Osteocyte (in vitro differentiated cells): Measurements from ENCODE around the gene PLXNA4. TPM values are rescaled to one million over a fixed set of nuclear protein-coding genes. Genes with fewer than 3 reads are reported as not detected.
A peak's percentile ranks its signal among the peaks of the same experiment; 100 is the strongest.

Experiments
- DNase-seq: peaks from one replicate; pipeline ENCODE4 v3.0.0; 2021; ENCODE audit warnings: mixed read lengths; ENCODE audit not compliant: unreplicated experiment; ENCODE audit errors: extremely low spot score
- H3K27ac Mint-ChIP-seq: one replicate; pipeline ENCODE4 v1.8.0; 2021; ENCODE audit warnings: mild to moderate bottlenecking, mixed read lengths; ENCODE audit not compliant: unreplicated experiment
- H3K27me3 Mint-ChIP-seq: one replicate; pipeline ENCODE4 v1.8.0; 2021; ENCODE audit warnings: mixed read lengths; ENCODE audit not compliant: unreplicated experiment
- H3K36me3 Mint-ChIP-seq: one replicate; pipeline ENCODE4 v1.8.0; 2021; ENCODE audit warnings: mixed read lengths; ENCODE audit not compliant: unreplicated experiment
- H3K4me1 Mint-ChIP-seq: one replicate; pipeline ENCODE4 v1.8.0; 2021; ENCODE audit warnings: mixed read lengths; ENCODE audit not compliant: unreplicated experiment
- H3K4me3 Mint-ChIP-seq: one replicate; pipeline ENCODE4 v1.8.0; 2021; ENCODE audit warnings: mild to moderate bottlenecking, moderate library complexity, mixed read lengths; ENCODE audit not compliant: unreplicated experiment
- H3K9me3 Mint-ChIP-seq: one replicate; pipeline ENCODE4 v1.8.0; 2021; ENCODE audit warnings: mixed read lengths; ENCODE audit not compliant: unreplicated experiment
- CTCF ChIP-seq: fragments of 200-600 bp; sonication (generic); IDR thresholded peaks from 2 replicates; pipeline ENCODE4 v1.5.0; 2021; ENCODE audit warnings: antibody characterized with exemption, mild to moderate bottlenecking, moderate library complexity
- total RNA-seq: library from RNA; stranded (reverse); gene quantifications from 2 replicates; pipeline ENCODE4 v1.2.1, GENCODE V29; 2021

Gene PLXNA4
- total RNA-seq, 1 donor from 2014 or later: 59.0 TPM

DNA sequence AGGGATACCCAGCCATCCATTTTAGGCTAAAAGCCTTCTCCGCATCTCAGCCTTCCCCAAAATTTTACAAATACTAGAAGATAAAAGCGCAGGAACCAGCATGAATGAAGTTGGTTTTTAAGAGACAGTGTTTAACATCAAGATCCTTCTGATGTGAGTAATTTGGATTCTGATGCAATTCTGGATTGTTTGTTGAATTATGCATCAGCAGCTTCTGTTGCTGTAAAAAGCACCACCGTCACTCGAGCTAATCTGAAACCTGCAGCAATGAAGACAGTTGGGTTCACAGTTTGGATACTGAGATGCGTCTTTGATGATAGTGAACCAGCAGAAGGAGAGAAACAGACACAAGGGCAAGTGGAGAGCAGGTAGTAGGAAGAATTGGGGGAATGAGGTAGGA, 179.2 kb downstream of the PLXNA4 start:
- Mint-ChIP-seq H3K36me3 (peaks cover 12% of the 10 kb centered on the region), H3K27ac (no peak overlapping the region), H3K27me3 (no peaks in the 10 kb centered on the region), H3K9me3 (no peaks in the 10 kb centered on the region), H3K4me3 (no peak overlapping the region), H3K4me1 (peaks cover 58% of the 10 kb centered on the region)
- no peak for DNase-seq
- TF ChIP-seq CTCF: no peak

DNA sequence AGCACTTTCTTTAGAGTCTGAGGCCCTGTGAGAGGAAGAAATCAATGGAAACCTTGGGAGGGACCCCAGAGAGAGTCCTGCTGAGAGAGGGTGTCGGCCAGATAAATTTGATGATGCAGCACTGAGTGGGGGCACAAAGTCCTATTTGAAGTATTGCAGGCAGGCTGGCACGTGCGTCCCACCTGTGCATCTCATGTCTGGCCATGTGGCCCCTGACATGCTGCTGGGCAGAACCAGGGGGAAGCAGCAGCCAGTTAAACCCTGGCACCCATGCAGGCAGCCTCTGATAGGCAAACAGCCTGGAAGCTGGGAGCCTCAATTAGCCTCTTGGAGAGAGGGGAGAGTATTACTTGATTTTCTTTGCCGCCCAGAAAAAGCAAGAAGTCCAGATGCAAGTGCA, 180.9 kb downstream of the PLXNA4 start:
- DNase-seq: no peak
- Mint-ChIP-seq H3K27me3 (no peaks in the 10 kb centered on the region), H3K36me3 (peaks cover 3% of the 10 kb centered on the region), H3K27ac (no peak overlapping the region), H3K9me3 (no peaks in the 10 kb centered on the region), H3K4me1 (peaks cover 54% of the 10 kb centered on the region), H3K4me3 (no peak overlapping the region)
- no peak for TF ChIP-seq CTCF

- no peak overlapping the region for H3K4me3 Mint-ChIP-seq
- peaks cover 52% of the 10 kb centered on the region for H3K4me1 Mint-ChIP-seq
- DNase-seq: no peak
- no peaks in the 10 kb centered on the region for H3K9me3 Mint-ChIP-seq
- H3K27ac Mint-ChIP-seq: peak overlapping the region; percentile 60
- peaks cover 3% of the 10 kb centered on the region for H3K36me3 Mint-ChIP-seq
- peak; percentile 24 for TF ChIP-seq CTCF
- H3K27me3 Mint-ChIP-seq: no peaks in the 10 kb centered on the region
These were observed 181.7 kb downstream of the PLXNA4 start for GRCh38 chr7:132394283-132395198.

DNA sequence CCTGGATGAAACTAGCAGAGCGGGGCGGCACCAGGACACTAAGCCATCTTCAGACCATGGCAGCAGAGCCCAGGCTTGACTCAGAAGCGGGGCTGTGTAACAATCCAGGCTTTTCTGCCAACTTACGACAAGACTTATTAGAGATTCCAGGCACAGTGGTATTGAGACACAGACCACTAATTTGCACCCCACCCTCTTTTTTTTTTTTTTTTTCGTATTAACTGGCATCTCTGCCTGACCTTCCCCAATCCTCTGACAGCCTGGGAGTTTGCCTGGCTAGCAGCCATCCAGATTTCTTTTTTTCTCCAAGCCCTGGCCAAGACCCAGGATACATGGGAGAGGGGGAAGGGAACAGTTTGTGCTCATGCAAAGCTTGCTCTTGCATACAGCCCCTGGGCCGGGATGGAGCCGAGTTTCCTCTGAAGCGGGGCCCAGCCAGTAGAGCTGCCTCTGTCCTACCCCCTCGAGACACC, 182.4 kb downstream of the PLXNA4 start:
- peak overlapping the region; percentile 73 for H3K27ac Mint-ChIP-seq

More for the DNA sequence above, 182.4 kb downstream of the PLXNA4 start:
- no peak for DNase-seq
- no peak for TF ChIP-seq CTCF
- H3K27me3 Mint-ChIP-seq: no peaks in the 10 kb centered on the region
- peaks cover 3% of the 10 kb centered on the region for H3K36me3 Mint-ChIP-seq
- H3K9me3 Mint-ChIP-seq: no peaks in the 10 kb centered on the region
- H3K4me3 Mint-ChIP-seq: no peak overlapping the region
- peaks cover 58% of the 10 kb centered on the region for H3K4me1 Mint-ChIP-seq
